ENCODE results near the gene GABBR2. TPM values are rescaled to one million over a fixed set of nuclear protein-coding genes. Genes with fewer than 3 reads are reported as not detected.

The GABBR2 gene
- total and polyA plus RNA-seq, 2 experiments from 2014 or later: 0.89 to 1.3 TPM

GRCh38 chr9:98714833-98715232, 6.1 kb upstream of the GABBR2 start (continued):
- TF ChIP-seq, protein P1, sequence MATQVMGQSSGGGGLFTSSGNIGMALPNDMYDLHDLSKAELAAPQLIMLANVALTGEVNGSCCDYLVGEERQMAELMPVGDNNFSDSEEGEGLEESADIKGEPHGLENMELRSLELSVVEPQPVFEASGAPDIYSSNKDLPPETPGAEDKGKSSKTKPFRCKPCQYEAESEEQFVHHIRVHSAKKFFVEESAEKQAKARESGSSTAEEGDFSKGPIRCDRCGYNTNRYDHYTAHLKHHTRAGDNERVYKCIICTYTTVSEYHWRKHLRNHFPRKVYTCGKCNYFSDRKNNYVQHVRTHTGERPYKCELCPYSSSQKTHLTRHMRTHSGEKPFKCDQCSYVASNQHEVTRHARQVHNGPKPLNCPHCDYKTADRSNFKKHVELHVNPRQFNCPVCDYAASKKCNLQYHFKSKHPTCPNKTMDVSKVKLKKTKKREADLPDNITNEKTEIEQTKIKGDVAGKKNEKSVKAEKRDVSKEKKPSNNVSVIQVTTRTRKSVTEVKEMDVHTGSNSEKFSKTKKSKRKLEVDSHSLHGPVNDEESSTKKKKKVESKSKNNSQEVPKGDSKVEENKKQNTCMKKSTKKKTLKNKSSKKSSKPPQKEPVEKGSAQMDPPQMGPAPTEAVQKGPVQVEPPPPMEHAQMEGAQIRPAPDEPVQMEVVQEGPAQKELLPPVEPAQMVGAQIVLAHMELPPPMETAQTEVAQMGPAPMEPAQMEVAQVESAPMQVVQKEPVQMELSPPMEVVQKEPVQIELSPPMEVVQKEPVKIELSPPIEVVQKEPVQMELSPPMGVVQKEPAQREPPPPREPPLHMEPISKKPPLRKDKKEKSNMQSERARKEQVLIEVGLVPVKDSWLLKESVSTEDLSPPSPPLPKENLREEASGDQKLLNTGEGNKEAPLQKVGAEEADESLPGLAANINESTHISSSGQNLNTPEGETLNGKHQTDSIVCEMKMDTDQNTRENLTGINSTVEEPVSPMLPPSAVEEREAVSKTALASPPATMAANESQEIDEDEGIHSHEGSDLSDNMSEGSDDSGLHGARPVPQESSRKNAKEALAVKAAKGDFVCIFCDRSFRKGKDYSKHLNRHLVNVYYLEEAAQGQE (IDR thresholded peaks at IDR 0.05; ENCODE audit: unreplicated experiment): no peak
- TF ChIP-seq NANOG (IDR thresholded peaks at IDR 0.05; ENCODE audit: borderline replicate concordance) (no peak), POLR2AphosphoS5 (IDR thresholded peaks at IDR 0.05; ENCODE audit: low read depth) (no peak), ZNF331 (CRISPR knock-in tag; IDR thresholded peaks at IDR 0.05; ENCODE audit: low read depth) (no peak), ZNF114 (CRISPR knock-in tag; IDR thresholded peaks at IDR 0.05) (no peak), STAT1 (IDR thresholded peaks at IDR 0.05; ENCODE audit: unreplicated experiment) (no peak), EZH2phosphoT487 (IDR thresholded peaks at IDR 0.05; ENCODE audit: unreplicated experiment) (no peak)
- TF ChIP-seq, protein P2, sequence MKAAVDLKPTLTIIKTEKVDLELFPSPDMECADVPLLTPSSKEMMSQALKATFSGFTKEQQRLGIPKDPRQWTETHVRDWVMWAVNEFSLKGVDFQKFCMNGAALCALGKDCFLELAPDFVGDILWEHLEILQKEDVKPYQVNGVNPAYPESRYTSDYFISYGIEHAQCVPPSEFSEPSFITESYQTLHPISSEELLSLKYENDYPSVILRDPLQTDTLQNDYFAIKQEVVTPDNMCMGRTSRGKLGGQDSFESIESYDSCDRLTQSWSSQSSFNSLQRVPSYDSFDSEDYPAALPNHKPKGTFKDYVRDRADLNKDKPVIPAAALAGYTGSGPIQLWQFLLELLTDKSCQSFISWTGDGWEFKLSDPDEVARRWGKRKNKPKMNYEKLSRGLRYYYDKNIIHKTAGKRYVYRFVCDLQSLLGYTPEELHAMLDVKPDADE (IDR thresholded peaks at IDR 0.05): no peak
- TF ChIP-seq, protein P3, sequence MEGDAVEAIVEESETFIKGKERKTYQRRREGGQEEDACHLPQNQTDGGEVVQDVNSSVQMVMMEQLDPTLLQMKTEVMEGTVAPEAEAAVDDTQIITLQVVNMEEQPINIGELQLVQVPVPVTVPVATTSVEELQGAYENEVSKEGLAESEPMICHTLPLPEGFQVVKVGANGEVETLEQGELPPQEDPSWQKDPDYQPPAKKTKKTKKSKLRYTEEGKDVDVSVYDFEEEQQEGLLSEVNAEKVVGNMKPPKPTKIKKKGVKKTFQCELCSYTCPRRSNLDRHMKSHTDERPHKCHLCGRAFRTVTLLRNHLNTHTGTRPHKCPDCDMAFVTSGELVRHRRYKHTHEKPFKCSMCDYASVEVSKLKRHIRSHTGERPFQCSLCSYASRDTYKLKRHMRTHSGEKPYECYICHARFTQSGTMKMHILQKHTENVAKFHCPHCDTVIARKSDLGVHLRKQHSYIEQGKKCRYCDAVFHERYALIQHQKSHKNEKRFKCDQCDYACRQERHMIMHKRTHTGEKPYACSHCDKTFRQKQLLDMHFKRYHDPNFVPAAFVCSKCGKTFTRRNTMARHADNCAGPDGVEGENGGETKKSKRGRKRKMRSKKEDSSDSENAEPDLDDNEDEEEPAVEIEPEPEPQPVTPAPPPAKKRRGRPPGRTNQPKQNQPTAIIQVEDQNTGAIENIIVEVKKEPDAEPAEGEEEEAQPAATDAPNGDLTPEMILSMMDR (conservative IDR thresholded peaks at IDR 0.05; ENCODE audit: low read depth in 2 of 2): no peak

GRCh38 chr9:98712987-98713386, 4.3 kb upstream of the GABBR2 start:
- Histone ChIP-seq H3K79me2 (replicated peaks; ENCODE audit: insufficient read depth) (no peaks in the 10 kb centered on the region), H3F3A (replicated peaks; ENCODE audit: low read depth) (no peaks in the 10 kb centered on the region), H3K36me3 (ENCODE audit: insufficient read depth) (no peaks in the 10 kb centered on the region), H4K20me1 (replicated peaks; ENCODE audit: insufficient read depth) (no peaks in the 10 kb centered on the region; the same call in 1 of the 2 replicates), H3K4me2 (no peak overlapping the region), H3K27ac (ENCODE audit: low read depth) (no peak overlapping the region), H3K27me3 (ENCODE audit: insufficient read depth) (peaks cover 40% of the 10 kb centered on the region), H3K9me2 (ENCODE audit: insufficient read depth) (no peaks in the 10 kb centered on the region), H3K4me3 (no peak overlapping the region), H3K4me1 (ENCODE audit: insufficient read depth) (no peaks in the 10 kb centered on the region), H2AFZ (no peak overlapping the region)
- Mint-ChIP-seq H3K4me1 (peaks cover 3% of the 10 kb centered on the region; the same call in 2 of the 3 replicates), H3K27me3 (ENCODE audit: insufficient read depth, low read depth, poor library complexity) (peaks cover 33% of the 10 kb centered on the region), H3K9me3 (no peaks in the 10 kb centered on the region), H3K36me3 (ENCODE audit: low read depth) (no peaks in the 10 kb centered on the region), H3K4me3 (no peak overlapping the region), H3K27ac (no peak overlapping the region)
- ATAC-seq: no peak
- no peak for DNase-seq (ENCODE audit: low spot score)
- TF ChIP-seq EZH2phosphoT487 (IDR thresholded peaks at IDR 0.05; ENCODE audit: unreplicated experiment) (no peak), ZNF331 (CRISPR knock-in tag; IDR thresholded peaks at IDR 0.05; ENCODE audit: low read depth) (no peak), CREB1 (CRISPR knock-in tag; IDR thresholded peaks at IDR 0.05; ENCODE audit: low read depth) (no peak), EZH2 (IDR thresholded peaks at IDR 0.05; ENCODE audit: low read depth, unreplicated experiment) (no peak), STAT1 (IDR thresholded peaks at IDR 0.05; ENCODE audit: unreplicated experiment) (no peak)
- TF ChIP-seq, protein P3 (conservative IDR thresholded peaks at IDR 0.05; ENCODE audit: low read depth in 2 of 2): no peak
- TF ChIP-seq, protein P2 (IDR thresholded peaks at IDR 0.05): no peak

Data from GM23338 (cell line).